GM21447 (cell line): ENCODE measurements around the gene GHR.
"Not testable (repeated sequence)": the region's sequence is repeated elsewhere in the genome, so short reads cannot be mapped to it uniquely, and the experiment has no call there.

Experiments
- ATAC-seq: cut with Tn5 transposase; IDR thresholded peaks from one replicate; pipeline ENCODE4 v1.9.1; 2021; ENCODE audit not compliant: unreplicated experiment

The GHR gene

DNA sequence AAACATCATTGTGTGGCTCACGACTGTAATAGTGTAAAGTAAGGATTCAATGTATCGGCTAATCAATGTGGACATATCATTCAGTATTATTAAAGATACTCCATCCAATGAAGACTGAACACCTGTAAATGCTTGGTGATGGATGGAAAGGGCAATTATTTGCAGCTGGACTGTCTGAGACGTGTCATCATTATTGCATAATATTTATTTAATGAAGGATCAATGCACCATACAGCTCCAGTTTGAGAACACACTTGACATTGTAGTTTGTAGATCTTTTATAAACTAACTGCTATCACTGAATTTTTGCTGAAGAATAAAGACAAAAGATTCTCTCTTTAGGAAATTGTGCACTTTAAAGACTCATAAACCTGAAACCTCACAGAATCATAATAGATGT lies 215.7 kb downstream of the GHR start:
- ATAC-seq, result no peak

DNA sequence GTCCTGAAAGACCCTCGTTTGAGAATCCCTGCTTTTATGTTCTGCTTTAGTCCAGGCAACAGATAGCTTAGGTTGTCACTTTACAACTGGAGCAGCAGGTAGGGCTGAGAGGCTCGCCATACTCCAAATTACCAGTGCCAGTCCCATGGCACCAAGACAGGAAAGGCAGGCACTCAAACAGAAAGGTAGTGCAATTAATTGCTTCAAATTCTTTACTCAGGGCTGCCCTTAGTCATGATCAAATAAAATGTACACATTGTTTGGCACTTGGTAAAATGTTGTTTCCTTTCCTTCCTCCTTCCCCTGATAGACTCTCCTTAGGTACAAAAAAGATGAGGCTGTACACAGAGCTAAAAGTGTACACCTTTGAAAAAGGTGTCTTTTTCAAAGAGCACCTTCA lies 217.6 kb downstream of the GHR start:
- ATAC-seq, result no peak

DNA sequence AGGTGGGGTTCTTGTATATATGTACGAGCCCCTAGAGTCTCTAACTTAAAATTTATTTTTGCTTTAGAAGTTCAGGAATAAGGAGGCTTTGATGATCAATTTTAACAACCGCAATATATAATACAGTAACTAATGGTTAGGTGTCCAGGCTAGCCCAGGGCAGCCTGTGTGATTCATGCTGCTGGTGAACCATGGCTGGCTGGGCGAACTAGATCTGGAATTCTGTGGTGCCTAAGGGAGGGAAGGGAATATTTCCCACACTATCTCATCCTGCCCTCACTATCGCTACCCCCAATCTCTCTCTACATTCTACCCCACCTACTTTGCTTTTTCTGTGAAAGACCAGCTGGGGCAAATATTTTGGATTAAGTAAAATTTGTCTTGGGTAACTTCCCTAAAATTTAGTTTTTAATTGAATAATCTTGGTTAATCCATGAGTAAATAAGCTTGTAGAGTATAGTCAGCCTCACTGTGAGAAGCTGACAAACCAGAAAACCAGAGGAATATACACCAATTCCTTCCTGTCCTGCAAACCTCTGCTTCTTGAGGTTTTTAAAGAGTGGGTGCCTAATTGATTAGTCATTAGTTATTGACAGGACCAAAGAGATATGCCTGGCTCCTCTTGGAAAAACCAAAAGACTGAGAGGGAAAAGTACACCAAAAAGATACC lies 218.2 kb downstream of the GHR start:
- no peak for ATAC-seq

DNA sequence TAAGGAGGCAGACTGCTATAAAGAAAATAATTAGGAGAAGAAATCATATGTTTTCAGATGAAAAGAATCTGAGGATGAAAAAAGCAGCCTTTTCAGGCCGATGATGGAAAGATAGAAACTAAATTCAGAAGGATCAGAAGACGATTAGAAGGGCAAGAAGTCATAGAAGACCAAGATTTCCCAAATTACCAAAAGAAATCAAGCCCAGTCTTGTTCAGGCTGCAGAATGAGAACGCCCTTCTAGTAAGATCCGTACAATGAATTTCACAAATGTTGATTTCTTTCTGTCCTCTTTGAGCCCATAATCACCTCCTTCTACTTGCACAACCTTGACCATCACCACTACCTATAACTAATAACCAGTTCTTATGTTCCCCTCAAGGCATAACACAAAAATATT lies 218.8 kb downstream of the GHR start:
- no peak for ATAC-seq

DNA sequence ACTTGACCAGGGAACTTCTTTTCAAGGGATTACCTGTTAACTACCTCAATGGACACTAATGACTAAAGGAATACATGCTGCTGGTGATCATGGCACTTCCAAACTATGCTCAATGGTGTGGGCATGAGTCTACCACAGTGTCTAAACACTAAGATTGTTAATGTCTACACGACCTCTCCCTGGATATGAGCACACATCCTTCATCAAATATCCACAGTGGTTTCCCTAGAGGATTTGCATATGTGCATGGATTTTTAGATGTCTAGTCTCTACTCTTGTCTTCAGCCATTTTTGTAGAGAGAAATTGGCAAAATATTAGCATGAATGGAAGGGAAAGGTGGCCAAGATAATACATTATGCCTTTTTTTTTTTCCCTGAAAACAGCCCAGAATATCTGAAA lies 220.1 kb downstream of the GHR start:
- ATAC-seq, result no peak

DNA sequence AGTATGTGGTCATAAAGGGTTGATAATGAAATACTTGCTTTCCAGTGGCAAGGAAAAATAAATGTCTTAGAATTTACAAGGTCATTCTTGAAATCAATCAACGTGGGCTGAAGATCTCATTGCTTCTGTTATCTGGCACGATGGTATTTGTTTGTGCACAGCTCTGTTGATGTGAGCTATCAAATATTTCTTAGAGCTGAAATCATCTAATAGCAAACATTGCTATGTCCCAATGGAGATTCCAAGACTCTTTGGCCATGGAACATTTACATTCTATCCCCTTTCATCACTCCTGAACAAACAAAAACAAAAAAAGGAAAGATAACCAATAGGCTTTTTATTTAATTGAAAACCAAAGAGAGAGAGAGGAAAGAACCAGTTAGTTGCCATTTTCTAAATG lies 221.9 kb downstream of the GHR start:
- ATAC-seq, result no peak

DNA sequence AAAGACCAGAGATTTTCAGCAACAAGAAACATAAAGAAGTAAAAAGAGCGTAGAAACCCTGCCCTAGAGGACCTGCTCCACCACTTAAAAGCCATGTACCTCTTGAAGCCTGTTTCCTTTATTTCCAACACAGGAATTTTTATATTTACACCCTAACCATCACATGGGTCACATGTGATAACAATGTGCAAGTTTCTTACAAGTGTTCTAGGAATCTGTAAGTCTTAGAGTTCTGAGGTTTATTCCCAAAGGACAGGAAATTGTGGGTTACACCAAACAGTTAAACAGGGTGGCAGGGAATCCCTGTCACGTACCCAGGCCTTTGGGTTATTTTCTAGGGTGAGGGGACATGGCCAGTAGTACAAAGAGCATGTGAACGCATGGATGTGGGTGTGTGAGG lies 224.8 kb downstream of the GHR start:
- ATAC-seq, result no peak

DNA sequence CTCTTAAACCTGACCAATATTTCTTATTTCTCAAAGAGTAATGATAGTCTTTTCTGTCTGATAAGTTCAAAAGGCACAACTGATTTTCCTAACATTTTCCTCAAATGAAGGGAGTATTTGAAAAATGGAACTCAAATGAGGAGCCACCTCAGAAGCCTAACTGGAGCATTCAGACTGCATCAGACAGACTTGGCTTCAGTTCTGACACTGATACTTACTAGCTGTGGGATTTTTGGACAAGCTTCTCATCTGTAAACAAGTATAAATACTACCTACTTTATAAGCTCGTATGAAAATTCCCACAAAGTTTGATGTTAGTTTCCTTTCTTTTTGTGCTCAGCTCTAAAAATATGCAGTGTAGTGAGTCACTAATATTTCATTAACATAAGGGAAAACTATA lies 225.7 kb downstream of the GHR start:
- ATAC-seq, result no peak

DNA sequence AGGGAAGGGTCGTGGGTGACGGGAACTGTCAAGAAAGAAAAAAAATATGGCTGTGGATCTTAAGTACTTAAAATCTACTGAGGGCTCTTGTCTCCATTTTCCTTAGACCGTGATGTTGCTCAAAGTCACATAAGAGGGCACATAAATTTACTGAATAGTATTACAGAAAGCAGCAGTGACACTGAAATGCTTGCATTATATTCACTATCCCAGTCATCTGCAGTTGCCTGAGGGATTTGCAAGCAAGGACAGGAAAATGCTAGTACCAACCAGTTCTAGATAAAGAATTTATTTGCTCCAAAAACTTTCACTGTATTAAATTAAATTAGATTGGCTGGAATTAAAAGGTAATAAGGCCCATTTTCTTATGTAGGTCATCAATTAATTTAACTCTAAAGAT lies 226.8 kb downstream of the GHR start:
- ATAC-seq, result no peak

DNA sequence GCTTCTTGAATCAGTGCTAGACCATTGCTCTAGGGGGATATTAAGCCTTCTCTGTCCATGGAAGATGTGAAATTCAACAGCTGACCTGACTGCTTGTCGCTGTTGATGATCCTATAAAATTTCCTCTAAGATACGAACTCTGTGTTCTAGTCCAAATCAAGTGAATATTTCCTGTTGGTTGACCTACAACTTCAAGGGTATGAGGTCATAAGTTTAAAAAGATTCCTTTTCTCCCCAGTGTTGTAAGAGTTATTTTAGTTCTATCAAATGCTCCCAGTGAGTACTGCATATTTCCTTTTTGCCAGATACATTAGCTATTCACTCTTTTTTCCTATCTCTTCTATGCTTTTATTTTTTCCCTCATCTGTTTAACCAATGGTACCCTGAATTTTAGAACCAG lies 230.5 kb downstream of the GHR start:
- no peak for ATAC-seq

DNA sequence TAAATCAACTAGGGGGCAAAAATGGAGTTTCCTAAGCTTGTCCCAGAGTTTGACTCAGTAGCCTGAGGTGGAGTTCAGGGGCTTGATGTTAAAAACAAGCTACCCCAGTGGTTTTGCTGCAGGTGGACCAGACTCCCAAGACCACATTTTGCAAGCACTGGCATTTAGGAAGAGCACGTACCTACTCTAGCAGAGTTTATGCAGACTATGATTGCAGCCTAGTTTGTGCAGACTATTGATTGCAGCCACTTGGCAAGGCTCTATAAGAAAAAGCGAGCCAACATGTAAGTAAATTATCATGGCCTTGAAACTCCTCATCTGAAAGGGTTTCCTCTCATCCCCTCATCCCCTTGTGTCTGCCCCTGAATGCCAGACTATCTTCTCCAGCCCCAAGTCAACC lies 231.4 kb downstream of the GHR start:
- ATAC-seq, result no peak

DNA sequence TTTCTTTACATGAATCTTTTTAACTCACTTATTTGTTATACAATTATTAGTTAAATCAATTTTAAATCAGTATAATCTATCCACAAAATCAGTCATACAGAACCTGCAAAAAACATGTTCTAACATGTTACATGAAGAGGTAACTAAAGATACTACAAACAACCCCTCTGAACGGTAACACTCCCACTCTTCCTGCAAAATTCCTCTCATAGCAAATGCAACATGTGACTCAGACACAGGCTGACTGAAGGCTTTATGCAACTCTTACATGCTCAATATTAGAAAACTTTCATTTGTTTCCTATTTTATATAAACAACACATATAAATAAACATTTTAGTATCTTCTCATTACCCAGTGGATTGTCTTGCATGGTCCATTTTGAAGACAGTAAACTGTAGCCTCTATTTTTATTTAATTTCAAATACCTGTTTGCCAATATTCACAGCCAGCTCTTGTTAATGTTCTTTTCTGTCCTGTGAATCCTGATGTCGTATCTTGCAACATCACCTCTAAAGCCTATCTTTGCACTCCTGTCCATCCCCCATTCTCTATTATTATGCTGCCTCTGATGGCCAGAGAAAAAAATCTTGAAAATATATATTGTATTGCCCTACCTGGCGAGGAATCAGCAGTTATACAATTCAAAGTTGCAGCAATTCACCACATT lies 232.9 kb downstream of the GHR start:
- ATAC-seq, result no peak

DNA sequence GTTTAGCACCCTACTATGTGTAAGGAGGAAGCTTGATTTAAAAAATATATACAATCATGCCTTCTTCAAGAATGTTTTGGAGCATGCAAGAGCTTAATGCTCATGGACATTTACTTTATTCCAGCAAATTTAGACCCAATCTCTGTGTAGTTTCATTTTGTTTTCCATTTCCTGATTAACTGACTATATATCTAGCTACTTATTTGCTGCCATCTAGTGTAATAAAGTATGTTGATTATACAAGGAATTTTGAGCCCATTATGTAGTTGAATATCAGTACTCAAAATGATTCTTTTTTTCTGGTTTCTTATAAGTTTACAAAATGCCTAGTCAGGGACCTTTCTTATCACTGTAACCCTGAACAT lies 233.4 kb downstream of the GHR start:
- no peak for ATAC-seq

DNA sequence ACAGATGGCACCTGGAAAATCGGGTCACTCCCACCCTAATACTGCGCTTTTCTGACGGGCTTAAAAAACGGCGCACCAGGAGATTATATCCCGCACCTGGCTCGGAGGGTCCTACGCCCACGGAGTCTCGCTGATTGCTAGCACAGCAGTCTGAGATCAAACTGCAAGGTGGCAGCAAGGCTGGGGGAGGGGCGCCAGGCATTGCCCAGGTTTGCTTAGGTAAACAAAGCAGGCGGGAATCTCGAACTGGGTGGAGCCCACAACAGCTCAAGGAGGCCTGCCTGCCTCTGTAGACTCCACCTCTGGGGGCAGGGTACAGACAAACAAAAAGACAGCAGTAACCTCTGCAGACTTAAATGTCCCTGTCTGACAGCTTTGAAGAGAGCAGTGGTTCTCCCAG lies 236.6 kb downstream of the GHR start:
- not testable (repeated sequence) for ATAC-seq

DNA sequence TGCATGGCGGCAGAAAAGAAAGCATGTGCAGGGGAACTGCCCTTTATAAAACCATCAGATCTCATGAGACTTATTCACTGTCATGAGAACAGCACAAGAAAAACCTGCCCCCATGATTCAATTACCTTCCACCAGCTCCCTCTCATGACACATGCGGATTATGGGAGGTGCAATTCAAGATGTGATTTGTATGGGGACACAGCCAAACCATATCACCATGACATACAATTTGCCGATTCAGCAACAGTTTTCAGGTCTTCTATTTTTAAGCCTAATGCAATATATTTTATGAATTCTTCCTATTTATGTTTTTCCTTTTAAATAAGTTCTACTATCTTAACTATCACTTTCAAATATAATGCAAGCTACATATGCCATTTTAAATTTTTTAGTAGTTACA lies 242.6 kb downstream of the GHR start:
- ATAC-seq, result no peak

DNA sequence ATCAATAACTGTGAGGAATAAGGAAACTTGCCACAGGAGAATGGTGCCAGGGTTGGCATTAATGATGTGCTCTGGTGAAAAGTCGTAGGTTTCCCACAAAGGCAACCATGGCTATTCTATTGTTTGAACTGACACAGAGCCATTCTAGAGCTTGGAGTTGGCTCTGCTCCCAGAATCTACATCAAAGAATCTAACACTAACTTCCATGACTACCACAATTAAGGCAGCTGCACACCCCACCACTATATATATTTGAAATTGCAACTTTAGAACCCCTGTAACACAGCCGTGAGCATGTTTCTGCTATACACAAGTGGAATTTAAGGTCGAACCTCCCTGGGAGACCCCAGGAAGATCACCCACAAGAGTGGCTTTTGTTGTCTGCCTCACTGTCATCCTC lies 243.6 kb downstream of the GHR start:
- no peak for ATAC-seq

DNA sequence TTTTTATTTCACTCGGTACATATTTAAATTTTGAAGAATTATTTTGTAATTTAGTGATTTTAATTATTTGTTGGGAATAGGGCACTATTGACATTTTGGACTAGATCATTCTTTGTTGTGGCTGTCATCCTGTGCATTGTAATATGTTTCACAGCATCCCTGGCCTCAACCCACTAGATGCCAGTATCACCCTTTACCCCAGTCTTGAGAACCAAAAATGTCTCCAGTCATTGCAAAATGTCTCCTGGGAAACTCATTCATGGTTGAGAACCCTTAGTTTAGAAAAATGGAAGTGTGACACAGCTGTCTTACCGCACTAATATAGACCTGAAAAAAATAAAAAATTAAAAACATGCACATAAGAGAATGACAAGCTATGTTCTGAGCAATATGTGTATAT lies 245.0 kb downstream of the GHR start:
- ATAC-seq, result no peak

DNA sequence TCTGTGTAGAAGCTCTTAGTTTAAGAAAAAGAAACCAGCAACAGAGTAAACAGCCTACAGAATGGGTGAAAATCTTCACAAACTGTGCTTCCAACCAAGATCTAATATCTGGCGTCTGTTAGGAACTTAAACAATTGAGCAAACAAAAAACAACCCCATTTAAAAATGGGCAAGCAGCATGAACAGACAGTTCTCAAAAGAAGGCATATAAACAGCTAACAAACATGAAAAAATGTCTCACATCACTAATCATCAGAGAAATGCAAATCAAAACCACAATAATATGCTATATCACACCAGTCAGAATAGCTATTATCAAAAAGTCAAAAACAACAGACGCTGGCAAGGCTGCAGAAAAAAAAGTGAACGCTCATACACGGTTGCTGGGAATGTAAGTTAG lies 249.7 kb downstream of the GHR start:
- no peak for ATAC-seq

DNA sequence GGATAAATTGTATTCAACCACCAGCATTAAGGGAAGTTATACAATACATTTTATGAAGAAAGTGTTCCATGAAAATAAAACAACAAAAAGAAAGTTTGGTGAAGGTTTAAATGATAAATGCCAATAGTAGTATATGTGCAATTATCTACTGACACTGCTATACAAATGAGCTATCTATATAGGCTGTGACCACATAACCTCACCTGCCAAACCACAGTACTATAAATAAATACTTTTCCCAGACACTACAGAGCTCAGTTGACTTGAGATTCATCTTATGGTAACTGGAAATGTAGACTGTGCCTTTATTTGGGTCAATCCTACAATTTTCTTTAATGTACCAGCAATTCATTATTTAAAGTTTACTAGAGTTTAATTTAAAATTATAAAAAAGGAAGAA lies 252.4 kb downstream of the GHR start:
- ATAC-seq, result no peak

DNA sequence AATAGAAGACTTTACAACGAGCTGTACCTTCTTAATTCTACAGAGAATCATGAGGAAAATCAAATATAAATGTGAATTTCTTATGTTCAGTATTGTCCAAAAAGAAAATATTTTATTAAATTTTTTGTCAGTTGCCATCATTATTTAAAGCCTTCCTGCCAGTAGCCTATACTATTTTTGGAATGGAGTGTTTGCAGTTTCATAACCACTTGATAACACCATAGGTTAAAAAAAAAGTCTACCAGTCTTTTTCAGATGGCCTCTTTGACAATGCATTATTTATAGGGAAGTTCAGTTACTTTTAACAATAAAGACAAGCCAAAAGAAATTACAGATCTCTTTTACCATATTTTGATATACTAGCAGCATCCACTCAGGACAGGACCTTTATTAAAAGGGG lies 253.1 kb downstream of the GHR start:
- no peak for ATAC-seq

DNA sequence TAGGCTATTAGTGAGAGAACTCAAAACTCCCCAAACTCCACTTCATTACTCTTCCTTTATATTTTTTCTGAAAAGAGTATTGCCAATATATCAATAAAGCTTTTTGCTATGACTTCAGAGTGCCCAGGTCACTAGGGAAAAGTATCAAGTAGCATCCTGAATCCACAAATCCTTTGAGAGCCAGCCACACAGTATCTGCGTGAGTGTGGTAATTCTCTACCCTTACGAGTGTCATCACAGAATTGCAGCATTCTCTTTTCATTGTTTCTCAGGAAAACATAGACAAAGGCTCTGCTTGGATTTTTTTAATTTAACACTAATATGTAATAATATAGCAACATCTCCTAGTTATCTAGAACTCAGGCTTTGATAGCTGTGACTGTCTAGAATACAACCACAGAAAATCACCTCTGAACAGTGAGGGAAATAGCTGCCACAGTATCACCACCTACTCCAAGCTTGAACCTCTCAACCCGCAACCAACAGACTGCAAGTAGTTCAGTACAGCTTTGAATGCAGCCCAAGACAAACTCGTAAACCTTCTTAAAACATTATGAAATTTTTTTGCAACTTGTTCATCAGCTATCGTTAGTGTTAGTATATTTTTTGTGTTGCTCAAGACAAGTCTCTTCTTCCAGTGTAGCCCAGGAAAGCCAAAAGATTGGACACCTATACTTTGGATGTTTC lies 254.1 kb downstream of the GHR start:
- no peak for ATAC-seq

DNA sequence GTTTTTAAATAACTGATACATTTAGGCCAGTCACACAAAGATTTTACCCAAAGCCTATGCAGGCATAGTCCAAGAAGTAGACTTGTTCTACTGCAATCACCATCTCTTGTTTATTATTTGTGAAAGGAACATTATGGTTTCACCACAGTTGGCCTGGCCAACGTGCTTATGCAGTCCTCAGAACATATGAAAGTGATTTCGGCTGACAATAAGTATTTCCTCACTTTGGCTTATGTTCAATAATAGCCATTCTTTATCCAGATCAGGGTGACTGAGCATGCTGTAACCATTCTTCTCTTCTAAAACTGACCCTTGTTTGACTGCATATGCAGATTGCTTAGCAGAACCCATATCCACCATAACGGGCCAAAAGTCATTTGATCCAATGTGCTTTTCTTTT lies 256.8 kb downstream of the GHR start:
- no peak for ATAC-seq

DNA sequence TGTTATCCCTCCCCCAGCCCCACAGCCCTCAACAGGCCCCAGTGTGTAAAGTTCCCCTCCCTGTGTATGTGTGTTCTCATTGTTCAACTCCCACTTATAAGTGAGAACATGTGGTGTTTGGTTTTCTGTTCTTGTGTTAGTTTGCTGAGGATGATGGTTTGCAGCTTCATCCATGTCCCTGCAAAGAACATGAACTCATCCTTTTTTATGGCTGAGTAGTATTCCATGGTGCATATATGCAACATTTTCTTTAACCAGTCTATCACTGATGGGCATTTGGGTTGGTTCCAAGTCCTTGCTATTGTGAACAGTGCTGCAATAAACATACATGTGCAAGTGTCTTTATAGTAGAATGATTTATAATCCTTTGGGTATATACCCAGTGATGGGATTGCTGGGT lies 261.8 kb downstream of the GHR start:
- not testable (repeated sequence) for ATAC-seq
